ENCODE results near the gene CXADR.

The CXADR gene

DNA sequence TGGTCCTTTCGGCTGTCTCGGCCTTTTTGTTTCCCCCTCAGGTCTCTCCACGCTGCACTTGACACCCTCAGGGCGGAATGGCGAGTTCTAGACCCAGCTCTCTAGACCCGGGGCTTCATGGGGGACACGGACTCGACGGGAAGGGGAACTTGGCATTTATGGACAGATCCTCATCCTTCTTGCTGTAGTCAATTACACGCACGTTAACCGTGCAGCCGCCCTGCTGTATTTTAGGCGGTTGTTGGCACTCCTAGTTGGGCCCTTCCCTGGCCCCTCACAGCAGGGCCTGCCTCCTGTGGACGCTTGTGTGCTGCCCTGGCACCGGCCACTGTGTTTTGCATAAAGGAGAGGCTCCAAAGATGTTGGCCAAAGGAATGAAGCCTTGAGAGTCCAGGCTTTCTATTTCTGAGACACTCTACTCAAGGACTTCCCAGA, 100.4 kb downstream of the CXADR start:
- peaks cover 3% of the 10 kb centered on the region for H3K36me3 ChIP-seq (ENCODE audit: insufficient read depth, low read length)
- H3K9me3 ChIP-seq (ENCODE audit: control insufficient read depth, insufficient read depth, low read length) = no peaks in the 10 kb centered on the region
- H3K9ac ChIP-seq (ENCODE audit: low read depth, low read length) = peak overlapping the region; percentile 97
- no peaks in the 10 kb centered on the region for H3K4me1 ChIP-seq (ENCODE audit: insufficient read depth, low read length)

- no peaks in the 10 kb centered on the region for H3K36me3 ChIP-seq (ENCODE audit: insufficient read depth, low read length)
- H3K9me3 ChIP-seq (ENCODE audit: control insufficient read depth, insufficient read depth, low read length) = no peaks in the 10 kb centered on the region
- no peak overlapping the region for H3K9ac ChIP-seq (ENCODE audit: low read depth, low read length)
- H3K4me1 ChIP-seq (ENCODE audit: insufficient read depth, low read length) = no peaks in the 10 kb centered on the region
These were observed 104.0 kb downstream of the CXADR start for GRCh38 chr21:17616831-17617230.

- Histone ChIP-seq H3K9ac (ENCODE audit: low read depth, low read length) (no peak overlapping the region), H3K36me3 (ENCODE audit: insufficient read depth, low read length) (no peaks in the 10 kb centered on the region), H3K4me1 (ENCODE audit: insufficient read depth, low read length) (no peaks in the 10 kb centered on the region), H3K9me3 (ENCODE audit: control insufficient read depth, insufficient read depth, low read length) (no peaks in the 10 kb centered on the region)
These were observed 109.2 kb downstream of the CXADR start for GRCh38 chr21:17622018-17622417.

GRCh38 chr21:17631195-17631594, 118.4 kb downstream of the CXADR start:
- Histone ChIP-seq H3K9me3 (ENCODE audit: control insufficient read depth, insufficient read depth, low read length) (no peaks in the 10 kb centered on the region), H3K4me1 (ENCODE audit: insufficient read depth, low read length) (no peaks in the 10 kb centered on the region), H3K9ac (ENCODE audit: low read depth, low read length) (no peak overlapping the region), H3K36me3 (ENCODE audit: insufficient read depth, low read length) (no peaks in the 10 kb centered on the region)

- Histone ChIP-seq H3K9me3 (ENCODE audit: control insufficient read depth, insufficient read depth, low read length) (peaks cover 14% of the 10 kb centered on the region), H3K4me1 (ENCODE audit: insufficient read depth, low read length) (no peaks in the 10 kb centered on the region), H3K36me3 (ENCODE audit: insufficient read depth, low read length) (no peaks in the 10 kb centered on the region), H3K9ac (ENCODE audit: low read depth, low read length) (no peak overlapping the region)
These were observed 123.9 kb downstream of the CXADR start for GRCh38 chr21:17636711-17637110.

GRCh38 chr21:17640821-17641220, 128.0 kb downstream of the CXADR start:
- H3K36me3 ChIP-seq (ENCODE audit: insufficient read depth, low read length) = no peaks in the 10 kb centered on the region
- H3K9me3 ChIP-seq (ENCODE audit: control insufficient read depth, insufficient read depth, low read length) = peaks cover 14% of the 10 kb centered on the region
- no peaks in the 10 kb centered on the region for H3K4me1 ChIP-seq (ENCODE audit: insufficient read depth, low read length)
- H3K9ac ChIP-seq (ENCODE audit: low read depth, low read length) = no peak overlapping the region
